DND-41 (cell line): ENCODE data around the gene NCK2.

Experiments
- ATAC-seq: fragments of 200-7000 bp; cut with Tn5 transposase; 3 replicates; pipeline ENCODE4 v1.9.1; 2021; ENCODE audit warnings: low read depth; ENCODE audit not compliant: insufficient read depth
- DNase-seq: peaks from one replicate; pipeline ENCODE4 v3.0.0-alpha.2; 2020
- H2AFZ ChIP-seq: 2 replicates; pipeline ENCODE4 v1.6.0; 2012; ENCODE audit warnings: low read depth, low read length
- H3K27ac ChIP-seq: 2 replicates; pipeline ENCODE4 v1.5.1; 2012; ENCODE audit warnings: low read length, inconsistent platforms
- H3K27me3 ChIP-seq: fragments of 200-600 bp; sonication (generic); 2 replicates; pipeline ENCODE4 v1.6.0; 2012; ENCODE audit warnings: low read length, mild to moderate bottlenecking, inconsistent platforms; ENCODE audit not compliant: insufficient read depth, poor library complexity
- H3K36me3 ChIP-seq: 2 replicates; pipeline ENCODE4 v1.5.1; 2012; ENCODE audit warnings: low read length, inconsistent platforms; ENCODE audit not compliant: insufficient read depth
- H3K4me1 ChIP-seq: 2 replicates; pipeline ENCODE4 v1.5.1; 2012; ENCODE audit warnings: mild to moderate bottlenecking, low read length; ENCODE audit not compliant: insufficient read depth
- H3K4me2 ChIP-seq: 2 replicates; pipeline ENCODE4 v1.6.0; 2012; ENCODE audit warnings: mild to moderate bottlenecking, moderate library complexity, low read length, inconsistent platforms; ENCODE audit not compliant: insufficient read depth
- H3K4me3 ChIP-seq, 2 experiments: fragments of 200-600 bp in 1 of 2; shearing (Covaris generic) in 1 of 2; 2 replicates each; pipeline ENCODE4 v1.5.1; 2012 to 2016; ENCODE audit warnings: inconsistent platforms in 2 of 2, low read length in 2 of 2, mild to moderate bottlenecking in 2 of 2, low read depth in 1 of 2, moderate library complexity in 1 of 2
- H3K79me2 ChIP-seq: 2 replicates; pipeline ENCODE4 v1.6.0; 2012; ENCODE audit warnings: low read length, inconsistent platforms; ENCODE audit not compliant: insufficient read depth
- H3K9ac ChIP-seq: 2 replicates; pipeline ENCODE4 v1.6.0; 2012; ENCODE audit warnings: low read depth, mild to moderate bottlenecking, inconsistent platforms, low read length, moderate library complexity
- H3K9me3 ChIP-seq: 2 replicates; pipeline ENCODE4 v1.5.1; 2012; ENCODE audit warnings: low read length, moderate library complexity, mild to moderate bottlenecking, inconsistent platforms; ENCODE audit not compliant: insufficient read depth, severe bottlenecking
- H4K20me1 ChIP-seq: 2 replicates; pipeline ENCODE4 v1.6.0; 2012; ENCODE audit warnings: low read length; ENCODE audit not compliant: insufficient read depth
- CTCF ChIP-seq: IDR thresholded peaks from 2 replicates; pipeline ENCODE4 v1.5.1; 2012; ENCODE audit warnings: borderline replicate concordance, low read length, moderate library complexity, mild to moderate bottlenecking; ENCODE audit not compliant: poor library complexity, severe bottlenecking; ENCODE audit errors: extremely low read depth
- EZH2 ChIP-seq: IDR thresholded peaks from 3 replicates; pipeline ENCODE4 v1.6.1; 2012; ENCODE audit warnings: borderline replicate concordance, low read depth, mild to moderate bottlenecking, moderate library complexity, low read length, inconsistent platforms; ENCODE audit not compliant: severe bottlenecking

NCK2 gene

GRCh38 chr2:105701042-105701441, 43.7 kb upstream of the NCK2 start:
- no peaks in the 10 kb centered on the region for H4K20me1 ChIP-seq
- no peak overlapping the region for H3K4me2 ChIP-seq
- H3K9ac ChIP-seq, result no peak overlapping the region
- no peak overlapping the region for H3K27ac ChIP-seq
- H3K27me3 ChIP-seq, result no peaks in the 10 kb centered on the region
- DNase-seq (no peak), ATAC-seq (no peak)
- H2AFZ ChIP-seq, result no peak overlapping the region
- TF ChIP-seq EZH2 (no peak), CTCF (no peak)
- no peaks in the 10 kb centered on the region for H3K9me3 ChIP-seq
- no peak overlapping the region for H3K4me3 ChIP-seq
- no peaks in the 10 kb centered on the region for H3K79me2 ChIP-seq
- H3K36me3 ChIP-seq, result no peaks in the 10 kb centered on the region
- no peaks in the 10 kb centered on the region for H3K4me1 ChIP-seq

- no peaks in the 10 kb centered on the region for H3K36me3 ChIP-seq
- ATAC-seq (no peak), DNase-seq (no peak)
- H4K20me1 ChIP-seq, result no peaks in the 10 kb centered on the region
- H3K4me2 ChIP-seq, result no peak overlapping the region
- TF ChIP-seq CTCF (no peak), EZH2 (no peak)
- no peak overlapping the region for H3K4me3 ChIP-seq
- H3K79me2 ChIP-seq, result no peaks in the 10 kb centered on the region
- H2AFZ ChIP-seq, result no peak overlapping the region
- H3K4me1 ChIP-seq, result no peaks in the 10 kb centered on the region
- H3K27me3 ChIP-seq, result peaks cover 2% of the 10 kb centered on the region
- no peak overlapping the region for H3K27ac ChIP-seq
- H3K9ac ChIP-seq, result no peak overlapping the region
- H3K9me3 ChIP-seq, result no peaks in the 10 kb centered on the region
Measured at GRCh38 chr2:105708697-105709096, 36.0 kb upstream of the NCK2 start.

GRCh38 chr2:105711394-105711793, 33.3 kb upstream of the NCK2 start:
- H3K79me2 ChIP-seq, result no peaks in the 10 kb centered on the region
- H2AFZ ChIP-seq, result no peak overlapping the region
- H3K4me3 ChIP-seq, result no peak overlapping the region
- no peak for DNase-seq
- no peak overlapping the region for H3K27ac ChIP-seq
- no peaks in the 10 kb centered on the region for H3K4me1 ChIP-seq
- no peak overlapping the region for H3K4me2 ChIP-seq
- no peak for ATAC-seq
- H3K9ac ChIP-seq, result no peak overlapping the region
- peaks cover 2% of the 10 kb centered on the region for H3K27me3 ChIP-seq
- H4K20me1 ChIP-seq, result no peaks in the 10 kb centered on the region
- H3K9me3 ChIP-seq, result no peaks in the 10 kb centered on the region
- TF ChIP-seq EZH2, result no peak
- TF ChIP-seq CTCF, result no peak
- no peaks in the 10 kb centered on the region for H3K36me3 ChIP-seq

- Histone ChIP-seq H2AFZ (no peak overlapping the region), H3K4me2 (no peak overlapping the region)
- TF ChIP-seq EZH2, result no peak
Measured at GRCh38 chr2:105712166-105712915, 32.4 kb upstream of the NCK2 start.

More at GRCh38 chr2:105712166-105712915, 32.4 kb upstream of the NCK2 start:
- Histone ChIP-seq H3K27me3 (peaks cover 5% of the 10 kb centered on the region), H3K9me3 (no peaks in the 10 kb centered on the region), H3K4me3 (no peak overlapping the region), H3K9ac (no peak overlapping the region), H3K36me3 (no peaks in the 10 kb centered on the region), H3K4me1 (no peaks in the 10 kb centered on the region), H4K20me1 (no peaks in the 10 kb centered on the region), H3K27ac (no peak overlapping the region), H3K79me2 (no peaks in the 10 kb centered on the region)
- no peak for ATAC-seq
- DNase-seq, result no peak
